Stromal cell of bone marrow (primary cell): ENCODE data around the gene TLR6.
A peak's percentile ranks its signal among the peaks of the same experiment; 100 is the strongest.

ENCODE experiments used
- DNase-seq: peaks from one replicate; pipeline ENCODE4 v3.0.0-alpha.2; 2012; ENCODE audit warnings: low read depth

TLR6 gene

DNA sequence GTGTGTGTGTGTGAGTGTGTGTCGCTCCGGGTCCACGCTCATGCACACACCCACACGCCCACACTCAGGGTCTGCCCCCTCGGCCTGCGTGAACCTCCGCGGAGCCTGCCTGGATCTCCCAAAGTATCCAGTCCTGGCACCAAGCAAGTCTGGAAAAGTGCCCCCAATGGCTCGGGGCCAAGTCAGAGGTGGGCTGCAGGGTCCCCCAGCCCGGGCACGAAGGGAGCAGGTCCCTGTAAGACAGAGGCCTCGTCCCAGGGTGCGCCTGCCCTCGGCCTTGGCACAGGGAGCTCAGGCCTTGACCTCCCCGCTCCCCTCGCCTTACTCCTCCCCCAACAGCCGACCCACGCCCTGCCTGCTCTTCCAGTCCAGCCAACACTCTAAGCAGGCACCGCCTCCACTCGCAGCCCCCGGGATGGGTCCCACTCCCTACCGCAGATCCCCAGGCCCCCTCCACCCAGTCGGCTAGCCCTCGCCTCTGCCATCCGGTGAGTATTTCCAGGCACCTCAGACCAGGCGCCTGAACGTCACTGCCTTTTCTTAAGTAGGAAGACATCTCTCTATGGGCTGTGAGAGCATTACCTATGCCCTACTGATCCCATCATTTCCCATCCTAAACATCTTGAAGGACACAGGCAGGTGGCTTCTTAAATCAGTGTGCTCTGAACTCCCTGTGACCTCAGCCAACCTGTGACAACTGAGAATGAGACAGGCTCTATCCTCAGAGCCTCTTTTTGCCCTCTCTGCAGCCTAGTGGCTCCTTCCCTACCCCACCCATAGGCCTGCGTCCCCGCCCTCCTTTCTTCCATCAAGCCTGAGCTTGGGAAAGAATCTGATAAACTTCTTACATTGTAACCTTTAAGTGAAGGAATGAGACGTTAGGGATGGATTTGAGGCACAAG lies 11.7 kb upstream of the TLR6 start:
- DNase-seq, result no peak

- DNase-seq, result peak; percentile 77
These were observed 11.0 kb upstream of the TLR6 start, which contains the start of gene FAM114A1 for GRCh38 chr4:38867478-38868058. Gene FAM114A1 (plus strand): TSS chr4:38867806. CDS start chr4:38878079, 10,273 bp downstream.

DNA sequence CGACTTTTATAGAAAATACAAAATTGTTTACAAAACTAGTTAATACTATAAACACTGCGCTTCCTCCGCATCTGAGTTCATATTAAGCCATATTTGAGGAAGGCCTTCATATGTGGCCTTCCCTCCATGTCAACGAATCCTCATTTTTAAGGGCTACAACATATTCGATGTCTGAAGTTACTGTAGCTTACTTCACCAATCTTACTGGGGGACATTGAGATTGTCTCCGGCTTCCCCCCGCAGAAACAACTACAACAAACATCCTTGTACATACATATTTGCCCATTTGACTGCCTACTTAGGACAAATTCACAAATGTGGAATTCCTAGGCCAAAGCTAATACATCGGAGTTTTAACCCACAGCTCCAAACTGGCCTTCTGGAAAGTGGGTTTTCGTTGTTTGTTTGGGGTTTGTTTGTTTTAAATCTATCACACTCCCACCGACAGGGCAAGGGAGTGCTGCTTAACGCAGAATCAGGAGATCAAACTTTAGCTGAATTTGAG lies 10.4 kb upstream of the TLR6 start:
- DNase-seq, result no peak

DNA sequence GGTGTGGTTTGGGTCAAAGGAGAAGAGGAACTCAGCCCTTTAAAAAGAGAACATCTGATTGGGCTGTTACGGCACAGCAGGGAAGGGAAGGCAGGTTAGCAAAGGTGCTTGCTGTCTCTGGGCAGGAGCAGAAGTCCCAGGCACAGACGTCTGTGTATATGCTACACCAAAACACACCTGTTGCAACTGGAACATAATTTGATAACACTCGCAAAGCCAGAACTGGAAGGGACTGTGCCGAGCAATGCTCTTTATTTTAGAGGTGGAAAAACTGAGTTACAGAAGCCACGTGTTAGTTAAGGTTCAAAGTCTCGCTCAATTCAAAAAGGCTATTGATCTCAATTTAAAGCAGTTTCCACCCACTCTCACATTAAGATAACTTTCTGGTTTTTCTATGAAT lies 8.8 kb upstream of the TLR6 start:
- no peak for DNase-seq

- DNase-seq, result no peak
These were observed 5.2 kb upstream of the TLR6 start for GRCh38 chr4:38861791-38862190.

GRCh38 chr4:38860788-38861424 lies 4.3 kb upstream of the TLR6 start:
- DNase-seq, result no peak

- no peak for DNase-seq
These were observed 2.9 kb upstream of the TLR6 start for GRCh38 chr4:38859501-38859900.

- no peak for DNase-seq
These were observed 1.4 kb upstream of the TLR6 start for GRCh38 chr4:38858097-38858420.

DNA sequence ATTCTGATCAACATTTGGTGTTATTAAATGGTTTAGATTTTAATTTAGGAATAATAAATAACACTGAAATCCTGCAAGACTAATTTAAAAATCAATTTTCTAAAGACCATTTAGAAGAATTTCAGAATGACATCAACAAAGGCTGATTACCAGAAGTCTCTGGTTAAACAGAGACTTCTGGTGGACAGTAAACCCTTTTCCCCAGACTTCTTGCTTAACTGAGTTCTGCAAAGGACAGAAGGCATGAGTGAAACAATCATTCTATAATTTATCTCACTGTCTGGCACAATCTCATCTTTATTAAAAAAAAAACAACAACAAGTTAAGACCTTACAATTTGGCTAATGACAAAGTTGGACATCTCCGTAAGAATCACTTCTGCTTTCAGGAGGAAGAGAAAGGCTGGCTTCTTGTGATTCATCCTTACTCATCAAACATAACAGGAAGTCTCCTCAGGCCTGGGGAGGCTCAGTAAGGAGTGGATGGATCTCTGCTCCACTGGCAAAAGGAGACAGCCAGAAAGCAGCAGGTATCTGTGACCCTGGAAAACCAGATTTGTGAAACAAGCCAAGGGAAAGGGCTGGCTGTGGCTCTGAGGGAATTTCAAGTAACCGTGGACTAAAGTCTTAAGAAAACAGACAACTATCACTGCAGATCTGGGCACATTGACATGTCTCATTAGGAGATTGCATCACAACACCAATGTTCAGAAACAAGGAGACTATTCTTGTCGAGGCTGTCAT lies 908 bp upstream of the TLR6 start:
- peak; percentile 81 for DNase-seq

DNA sequence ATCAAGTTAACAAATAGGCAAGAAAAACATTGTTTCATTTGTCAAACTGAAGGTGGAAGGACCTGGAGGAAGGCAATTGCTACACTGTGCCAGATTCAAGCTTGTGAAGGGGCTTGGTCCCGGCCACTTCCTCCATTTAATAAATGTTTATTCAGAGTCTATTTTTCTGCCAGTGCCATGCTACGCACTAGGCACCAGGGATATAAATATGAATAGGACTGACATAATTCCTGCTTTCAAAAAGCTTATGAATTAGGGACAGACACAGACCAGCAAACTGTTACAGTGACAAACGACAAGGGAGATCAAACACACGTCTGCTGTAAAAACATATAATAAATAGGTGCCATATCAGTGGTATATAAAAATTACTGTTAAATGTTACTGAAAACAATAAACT lies 571 bp downstream of the TLR6 start:
- no peak for DNase-seq

- DNase-seq, result no peak
These were observed 1.2 kb downstream of the TLR6 start for GRCh38 chr4:38855466-38855865.

DNA sequence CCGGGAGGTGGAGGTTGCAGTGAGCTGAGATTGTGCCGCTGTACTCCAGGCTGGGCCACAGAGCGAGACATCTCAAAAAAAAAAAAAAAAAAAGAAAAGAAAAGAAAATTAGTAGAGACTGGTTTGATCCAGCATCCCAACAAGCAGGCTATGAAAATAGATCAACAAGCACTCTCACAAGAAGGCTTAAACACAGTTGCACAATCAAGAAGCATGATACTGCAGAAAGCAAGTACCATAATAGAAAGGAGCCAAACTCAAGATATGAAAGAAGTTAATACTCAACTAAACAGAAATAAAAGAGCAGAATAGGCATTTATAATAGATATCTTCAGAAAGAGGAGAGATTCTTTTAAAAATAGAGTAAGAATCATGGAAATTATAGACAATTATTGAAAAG lies 10.6 kb downstream of the TLR6 start:
- DNase-seq, result no peak

- no peak for DNase-seq
These were observed 13.6 kb downstream of the TLR6 start for GRCh38 chr4:38842994-38843393.

GRCh38 chr4:38837849-38838248 lies 18.8 kb downstream of the TLR6 start:
- DNase-seq, result no peak

DNA sequence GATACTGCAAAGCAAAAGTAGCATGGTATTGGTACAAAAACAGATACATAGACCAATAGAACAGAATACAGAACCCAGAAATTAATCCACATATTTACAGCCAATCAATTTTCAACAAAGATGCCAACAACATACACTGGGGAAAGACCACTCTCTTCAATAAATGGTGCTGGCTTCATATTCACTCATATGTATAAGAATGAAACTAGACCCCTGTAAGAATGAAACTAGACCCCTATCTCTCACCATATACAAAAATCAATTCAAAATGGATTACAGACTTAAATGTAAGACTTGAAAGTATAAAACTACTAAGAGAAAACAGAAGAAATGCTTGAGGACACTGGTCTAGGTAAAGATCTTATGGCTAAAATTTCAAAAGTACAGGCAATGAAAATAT lies 19.3 kb downstream of the TLR6 start:
- no peak for DNase-seq

DNA sequence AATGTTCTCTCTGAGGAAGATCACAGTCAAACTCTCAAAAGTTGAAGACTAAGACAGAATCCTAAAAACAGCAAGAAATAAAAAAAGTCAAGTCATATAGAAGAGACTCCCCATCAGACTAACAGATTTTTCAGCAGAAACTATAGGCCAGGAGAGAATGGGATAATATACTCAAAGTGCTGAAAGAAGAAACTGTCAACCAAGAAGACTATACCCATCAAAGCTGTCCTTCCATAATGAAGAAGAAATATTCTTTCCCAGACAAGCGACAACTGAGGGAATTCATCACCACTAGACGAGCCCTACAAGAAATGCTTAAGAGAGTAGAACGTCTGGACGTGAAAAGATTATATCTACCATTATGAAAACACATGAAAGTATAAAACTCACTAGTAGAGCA lies 22.0 kb downstream of the TLR6 start:
- DNase-seq, result no peak

GRCh38 chr4:38832624-38833528 lies 23.7 kb downstream of the TLR6 start:
- DNase-seq, result no peak

- no peak for DNase-seq
These were observed 24.4 kb downstream of the TLR6 start for GRCh38 chr4:38832206-38832605.

GRCh38 chr4:38831653-38832052 lies 25.0 kb downstream of the TLR6 start:
- no peak for DNase-seq

- DNase-seq, result no peak
These were observed 27.4 kb downstream of the TLR6 start for GRCh38 chr4:38829237-38829636.

DNA sequence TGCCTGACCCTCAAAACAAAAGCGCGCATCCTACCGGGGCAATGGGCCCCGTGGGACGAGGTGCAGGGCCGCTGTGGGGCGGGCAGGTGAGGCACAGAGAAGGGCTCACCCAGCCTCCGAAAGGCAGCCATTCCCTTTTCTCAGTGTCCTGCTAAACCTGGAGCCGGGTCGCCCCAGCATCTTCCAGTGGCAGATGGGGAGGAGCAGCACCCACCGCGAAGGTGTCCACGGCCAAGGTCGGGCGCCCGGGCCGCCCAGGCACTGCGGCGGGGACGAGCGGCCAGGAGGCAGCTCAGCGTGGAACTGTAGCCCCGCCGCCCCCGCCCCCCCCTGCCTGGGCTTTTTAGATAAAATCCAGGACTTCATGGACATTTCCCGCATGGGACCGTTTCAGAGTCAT lies 32.9 kb downstream of the TLR6 start:
- no peak for DNase-seq
